Hematopoietic multipotent progenitor cell treated with erythropoietin and hydrocortisone succinate and interleukin-3 and kit ligand, for 6 days (in vitro differentiated cells): Measurements from ENCODE around the gene WDR5.

Source experiments
- DNase-seq: peaks from one replicate; pipeline ENCODE4 v3.0.0-alpha.2; 2015

WDR5 gene

GRCh38 chr9:134189470-134190231, 53.8 kb downstream of the WDR5 start:
- no peak for DNase-seq

GRCh38 chr9:134190232-134191121, 54.6 kb downstream of the WDR5 start:
- no peak for DNase-seq

DNA sequence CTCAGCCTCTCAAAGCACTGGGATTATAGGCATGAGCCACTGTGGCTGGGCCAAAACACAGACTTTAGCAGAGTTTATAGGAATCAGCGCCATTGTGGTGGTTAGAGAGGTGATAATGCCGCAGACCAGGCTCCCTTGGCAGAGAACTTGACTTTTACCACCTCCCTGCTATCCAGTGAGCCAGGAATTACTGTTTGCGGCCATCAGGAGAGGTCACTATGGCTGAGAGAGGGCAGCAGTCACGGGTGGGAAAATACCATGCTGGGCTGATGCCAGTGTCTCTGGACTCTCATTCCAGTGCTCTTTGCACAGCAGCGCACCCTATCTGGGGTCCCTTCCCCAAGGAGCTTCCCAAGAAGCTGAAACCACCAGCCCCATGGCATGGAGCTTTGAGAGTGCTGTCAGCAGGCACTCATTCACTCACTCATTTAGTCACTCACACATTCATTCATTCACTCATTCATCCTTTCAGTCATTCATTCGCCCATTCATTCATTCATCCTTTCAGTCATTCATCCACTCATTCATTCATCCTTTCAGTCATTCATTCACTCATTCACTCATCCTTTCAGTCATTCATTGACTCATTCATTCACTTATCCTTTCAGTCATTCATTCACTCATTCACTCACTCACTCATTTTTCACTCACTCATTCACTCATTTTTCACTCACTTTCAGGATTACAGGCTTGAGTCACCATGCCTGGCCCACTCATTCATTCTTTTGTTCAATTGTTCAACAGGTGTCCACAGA, 55.8 kb downstream of the WDR5 start:
- no peak for DNase-seq

DNA sequence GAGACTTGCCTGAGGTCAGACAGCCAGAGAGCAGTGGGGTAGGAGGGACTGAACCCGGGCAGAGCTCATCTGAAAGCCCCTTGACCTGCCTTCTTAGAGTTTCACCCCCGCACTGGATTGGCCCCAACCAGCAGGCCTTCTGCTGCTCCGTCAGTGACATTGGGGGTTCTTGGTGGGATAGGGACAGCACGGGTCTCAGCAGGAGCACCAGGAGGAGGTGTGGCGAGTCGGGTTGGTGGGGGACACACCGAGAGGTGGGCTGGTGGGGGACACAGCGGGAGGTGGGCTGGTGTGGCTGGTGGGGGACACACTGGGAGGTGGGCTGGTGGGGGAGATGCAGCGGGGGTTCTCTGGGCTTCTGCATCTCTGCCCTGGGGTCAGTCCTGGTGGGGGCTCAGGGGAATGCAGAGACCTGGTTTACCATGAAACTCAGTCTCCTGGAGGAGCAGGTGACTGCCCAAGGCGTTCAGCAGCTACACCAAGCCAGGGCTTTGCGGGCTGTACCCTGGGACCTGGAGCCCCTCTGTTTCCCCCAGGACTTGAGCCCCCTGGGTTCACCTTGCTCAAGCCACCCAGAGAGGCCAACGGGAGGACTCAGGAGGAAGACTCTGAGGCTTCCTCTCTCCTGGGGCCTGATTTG, 56.5 kb downstream of the WDR5 start:
- no peak for DNase-seq

DNA sequence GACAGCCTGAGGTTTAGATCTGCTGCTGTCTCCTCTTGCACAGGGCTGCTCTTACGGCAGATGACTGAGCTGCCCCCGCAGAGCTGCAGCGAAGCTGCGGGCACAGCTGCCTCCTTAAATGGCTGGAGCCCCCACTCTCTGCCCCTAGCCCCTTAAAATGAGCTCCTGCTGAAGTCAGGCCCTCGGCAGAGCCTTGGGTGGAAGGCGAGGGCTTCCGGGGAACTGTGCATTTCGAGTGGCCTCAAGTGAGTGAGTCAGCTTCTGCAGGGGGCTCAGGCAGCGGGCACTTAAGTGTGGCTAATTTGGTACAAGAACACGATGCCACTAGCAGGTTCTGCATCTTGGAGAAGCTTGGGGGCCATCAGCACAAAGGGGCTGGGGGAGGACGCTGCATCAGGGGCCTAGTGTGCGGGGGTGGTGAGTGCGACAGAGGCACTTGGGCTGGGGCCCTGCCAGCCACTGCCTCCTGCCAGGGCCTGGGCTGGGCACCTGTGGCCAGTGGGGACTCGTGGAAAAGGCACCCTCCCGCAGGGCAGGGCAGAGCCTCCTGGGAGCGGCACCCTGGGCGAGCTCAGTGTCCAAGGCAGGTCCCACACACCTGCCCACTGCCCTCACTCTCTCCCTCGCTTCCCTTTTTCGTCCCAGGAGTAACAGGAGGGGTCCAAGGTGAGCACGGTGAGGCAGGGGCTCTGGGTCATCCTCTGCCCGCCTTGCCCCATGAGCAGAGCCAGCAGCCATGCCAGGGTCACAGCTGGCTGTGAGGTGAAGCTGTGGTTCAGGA, 57.3 kb downstream of the WDR5 start:
- no peak for DNase-seq

DNA sequence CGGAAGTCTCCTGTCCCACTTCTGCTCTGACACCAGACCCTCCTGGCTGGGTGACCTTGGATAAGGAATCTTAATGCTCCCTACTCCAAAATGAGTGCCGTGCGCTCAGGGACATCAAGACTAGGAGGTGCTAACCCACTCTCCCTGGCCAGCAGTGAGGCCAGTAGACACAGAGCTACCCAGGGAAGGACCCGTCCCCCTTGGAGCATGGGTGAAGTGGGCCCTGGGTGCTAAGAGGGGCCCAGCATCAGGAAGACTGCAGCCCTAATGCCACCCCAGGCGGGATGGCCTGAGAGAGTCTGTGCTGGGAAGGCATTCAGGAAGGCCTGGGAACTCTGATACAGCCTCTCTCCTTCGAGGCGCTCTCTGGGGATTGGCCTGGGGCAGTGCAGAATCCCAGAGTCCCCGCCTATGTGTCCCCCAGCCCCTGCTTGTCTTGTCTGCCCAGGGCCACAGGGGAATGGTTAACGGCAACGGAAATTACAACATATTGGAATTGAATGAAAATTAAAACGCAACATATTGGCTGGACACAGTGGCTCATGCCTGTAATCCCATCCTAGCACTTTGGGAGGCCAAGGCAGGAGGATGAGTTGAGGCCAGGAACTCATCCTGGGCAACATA, 58.1 kb downstream of the WDR5 start:
- no peak for DNase-seq

DNA sequence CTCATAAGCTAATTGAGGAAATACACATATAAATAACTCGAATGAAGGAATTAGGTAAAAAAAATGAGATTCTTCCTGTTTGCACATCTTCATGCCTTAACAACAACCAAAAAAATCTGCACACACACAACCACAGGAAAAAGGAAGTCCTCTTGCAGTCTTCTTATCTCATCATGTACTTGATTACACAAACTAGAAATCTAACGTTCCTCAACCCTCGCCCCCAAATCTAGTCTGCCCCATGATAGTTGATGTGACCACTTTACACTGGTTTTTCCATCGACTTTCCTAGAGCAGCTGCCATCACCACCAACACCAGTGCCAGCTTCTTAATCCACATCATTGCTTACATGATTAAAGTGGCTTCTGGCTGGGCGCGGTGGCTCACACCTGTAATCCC, 59.7 kb downstream of the WDR5 start:
- peak; percentile 65 for DNase-seq

- DNase-seq: no peak
Observed at GRCh38 chr9:134196911-134197310, 61.0 kb downstream of the WDR5 start.

- no peak for DNase-seq
Observed at GRCh38 chr9:134198791-134199190, 62.9 kb downstream of the WDR5 start.

GRCh38 chr9:134200730-134201129, 64.8 kb downstream of the WDR5 start:
- DNase-seq: no peak

- DNase-seq: no peak
Observed at GRCh38 chr9:134203224-134203623, 67.3 kb downstream of the WDR5 start.

DNA sequence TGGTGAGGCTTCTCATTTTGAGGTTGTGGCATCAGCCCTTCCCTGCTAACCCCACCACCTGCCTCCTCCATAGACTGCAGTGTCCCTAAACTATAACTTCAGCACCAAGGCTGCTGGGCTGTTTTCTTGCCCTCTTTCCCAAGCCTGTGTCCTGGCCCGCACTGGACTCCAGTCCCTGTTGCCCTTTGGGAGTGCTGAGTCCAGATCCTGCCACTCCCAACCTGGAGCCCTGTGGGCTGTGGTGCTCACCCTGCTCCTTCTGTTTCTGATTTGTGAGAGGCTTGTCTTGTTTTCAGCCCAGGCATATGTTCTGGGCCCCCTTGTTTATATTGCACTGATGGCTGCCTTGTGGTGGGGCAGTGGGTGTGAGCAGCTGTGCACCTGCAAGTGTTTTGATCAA, 68.2 kb downstream of the WDR5 start:
- no peak for DNase-seq

DNA sequence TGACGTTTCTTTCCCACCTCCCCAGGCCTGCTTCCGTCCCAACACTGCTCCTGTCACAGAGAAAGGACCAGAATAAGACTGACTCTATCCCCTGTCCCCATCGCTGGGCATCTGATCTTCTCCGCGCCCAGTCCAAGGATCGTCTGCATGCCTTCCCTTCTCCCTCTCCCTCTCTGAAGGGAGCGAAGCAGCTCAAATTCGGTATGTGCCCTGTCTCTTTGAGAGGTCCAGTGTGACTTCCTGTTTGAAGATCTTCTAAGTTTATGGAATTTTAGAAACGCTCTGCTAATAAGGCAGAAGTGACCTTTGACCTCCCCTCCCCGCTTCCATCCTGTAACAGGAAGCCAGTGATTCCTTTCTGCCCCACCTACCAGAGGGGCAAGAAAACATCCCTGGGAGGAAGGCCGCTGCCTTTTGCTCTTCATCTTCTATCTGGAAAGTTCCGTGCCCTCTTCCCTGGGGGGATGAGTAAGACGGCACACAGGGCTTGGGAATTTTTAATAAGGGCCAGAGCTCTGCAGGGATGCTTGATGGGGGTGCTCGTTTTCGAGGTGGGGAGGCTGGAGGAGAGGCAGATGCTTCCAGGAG, 69.2 kb downstream of the WDR5 start:
- DNase-seq: no peak

GRCh38 chr9:134205672-134206310, 69.9 kb downstream of the WDR5 start:
- no peak for DNase-seq

DNA sequence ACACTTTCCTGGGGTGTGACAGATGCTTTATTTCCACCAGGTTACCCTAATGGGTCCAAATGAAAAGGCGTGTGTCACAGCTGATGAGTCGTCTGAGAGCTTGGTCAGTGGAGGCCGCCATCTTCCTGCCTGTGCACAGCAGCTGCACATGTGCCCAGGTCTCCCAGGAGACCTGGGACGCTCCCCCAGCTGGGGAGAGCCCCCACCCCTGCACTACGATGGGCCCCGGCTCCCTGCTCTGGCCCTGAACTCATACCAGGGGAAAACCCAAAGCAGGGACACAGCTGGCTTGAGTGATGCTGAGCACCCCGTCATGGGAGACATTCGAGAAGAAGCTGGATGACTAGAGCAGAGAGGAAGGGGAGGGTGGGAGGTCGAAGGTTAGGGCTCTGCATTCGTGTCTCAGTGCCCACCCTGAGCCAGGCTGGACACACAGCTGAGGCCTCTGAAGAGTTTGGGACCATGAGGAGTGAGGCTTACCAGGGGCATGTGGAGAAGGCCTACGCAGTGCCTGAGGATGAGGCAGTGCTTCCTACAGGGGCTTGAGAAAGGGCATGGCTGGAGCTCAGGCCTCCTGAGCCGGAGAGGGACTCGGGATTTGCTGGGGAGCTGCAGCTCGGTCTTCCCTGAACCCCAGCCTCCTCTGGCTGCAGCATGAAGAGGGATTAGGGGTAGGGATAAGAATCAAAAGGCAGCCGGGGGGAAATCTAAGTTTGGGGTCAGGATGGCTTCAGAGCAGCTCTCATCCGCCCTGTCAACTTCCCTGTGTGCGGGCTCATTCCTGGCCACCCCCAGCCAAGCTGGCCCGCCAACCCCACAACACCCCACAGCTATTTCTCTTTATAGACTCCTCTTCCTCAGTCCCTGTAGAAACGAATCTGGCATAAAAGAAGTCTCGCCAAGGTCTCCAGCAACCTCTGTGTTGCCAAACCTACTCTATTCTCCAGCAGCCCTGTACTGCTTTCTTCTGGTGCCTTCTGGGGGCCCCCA, 70.7 kb downstream of the WDR5 start:
- DNase-seq: no peak

- no peak for DNase-seq
Observed at GRCh38 chr9:134208310-134208841, 72.5 kb downstream of the WDR5 start.

DNA sequence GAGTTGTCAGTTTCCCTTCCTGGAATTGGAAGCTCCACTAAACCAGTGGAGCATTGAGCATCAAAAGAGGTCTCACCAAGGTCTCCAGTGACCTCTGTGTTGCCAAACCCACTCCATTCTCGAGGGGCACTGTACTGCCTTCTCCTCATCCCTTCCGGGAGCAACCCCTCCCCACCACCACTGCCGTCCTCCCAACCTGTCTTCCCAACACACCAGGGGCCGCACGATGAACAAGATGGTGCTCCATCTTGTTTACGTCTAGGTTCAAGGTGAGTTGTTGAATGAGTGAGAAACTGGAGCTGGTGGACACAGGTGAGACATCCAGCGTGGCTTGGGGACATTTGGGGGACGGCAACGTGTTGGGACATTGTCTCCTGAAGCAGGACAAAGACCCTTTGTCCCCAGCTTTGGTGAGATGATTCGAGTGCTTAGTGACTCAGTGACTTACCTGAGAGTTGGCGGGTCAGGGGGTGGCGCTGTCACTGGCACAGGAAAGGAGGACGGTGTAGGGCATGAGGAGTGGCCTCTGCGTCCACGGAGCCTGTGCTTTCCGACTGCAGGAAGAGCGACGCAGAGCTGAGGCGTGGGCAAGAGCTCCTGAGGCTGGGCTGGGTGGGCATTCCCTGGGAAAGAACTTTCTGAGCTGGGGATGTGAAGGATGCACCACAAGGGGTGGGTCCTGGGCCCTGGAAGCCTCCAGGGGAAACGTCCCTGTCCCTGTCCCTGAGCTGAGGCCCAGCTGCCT, 73.3 kb downstream of the WDR5 start:
- DNase-seq: no peak
